Right cardiac atrium (tissue), 5 donors: ENCODE measurements around the gene RRAS2. TPM values are rescaled to one million over a fixed set of nuclear protein-coding genes. Genes with fewer than 3 reads are reported as not detected.
"Not testable (repeated sequence)": the region's sequence is repeated elsewhere in the genome, so short reads cannot be mapped to it uniquely, and the experiment has no call there.

ENCODE experiments used
- ATAC-seq, 2 donors: fragments of 200-7000 bp; cut with Tn5 transposase; one replicate each; pipeline versions ENCODE4 v1.8.0 to v1.9.1; 2020; ENCODE audit warnings: moderate library complexity in 2 of 2, mild to moderate bottlenecking in 1 of 2
- DNase-seq, 3 donors: peaks; one replicate each; pipeline ENCODE4 v3.0.0-alpha.2; 2020
- H3K27ac ChIP-seq: one replicate; pipeline ENCODE4 v1.5.1; 2013; ENCODE audit warnings: mild to moderate bottlenecking, low read length, control low read depth, moderate library complexity
- H3K27me3 ChIP-seq: one replicate; pipeline ENCODE4 v1.6.1; 2013; ENCODE audit not compliant: control insufficient read depth, insufficient read depth
- H3K4me1 ChIP-seq: one replicate; pipeline ENCODE4 v1.6.1; 2013; ENCODE audit warnings: low read length; ENCODE audit not compliant: control insufficient read depth, insufficient read depth
- H3K4me3 ChIP-seq: one replicate; pipeline ENCODE4 v1.5.1; 2013; ENCODE audit warnings: low read length, control low read depth
- H3K9me3 ChIP-seq: one replicate; pipeline ENCODE4 v1.6.1; 2013; ENCODE audit warnings: low read length; ENCODE audit not compliant: control insufficient read depth
- WGBS: extraction: QIAGEN DNeasy Blood & Tissue Kit; methylation state at CpG from one replicate; pipeline ENCODE4 v1.1.7; 2013; 5-methylcytosine and 5-hydroxymethylcytosine counted together
- intact Hi-C, 4 donors: fragments of 100-400 bp; cut with DNase I; formaldehyde crosslinking; loops; one replicate each; pipeline versions ENCODE4 v1.11.0 to v1.14.0; 2022 to 2023
- polyA plus RNA-seq: library from polyadenylated mRNA; stranded (reverse); fragments of 200-250 nt; gene quantifications from one replicate; pipeline ENCODE4 v1.2.3, GENCODE V29; 2013
- total RNA-seq, 4 donors: library from RNA; stranded (reverse); fragmentation: NEBNext Ultra II Directional; extraction: Animal tissue kit (Norgen Biotek cat#: 25700); gene quantifications; one replicate each; pipeline ENCODE4 v1.2.1, GENCODE V29; 2021
- donor health status: healthy with polysubstance abuse.
- donor health status: DM: no; HTN: yes; CAD: no.
- donor health status: DM: no; HTN: no; CAD: no.
- donor health status: DM: no; HTN: yes; CAD: no; lungs with severe emphysema.
- donor health status: DM: yes; HTN: yes; CAD: no.

Gene RRAS2
- total and polyA plus RNA-seq, 5 donors = 23.9 to 32.7 (median 28.2) TPM

DNA sequence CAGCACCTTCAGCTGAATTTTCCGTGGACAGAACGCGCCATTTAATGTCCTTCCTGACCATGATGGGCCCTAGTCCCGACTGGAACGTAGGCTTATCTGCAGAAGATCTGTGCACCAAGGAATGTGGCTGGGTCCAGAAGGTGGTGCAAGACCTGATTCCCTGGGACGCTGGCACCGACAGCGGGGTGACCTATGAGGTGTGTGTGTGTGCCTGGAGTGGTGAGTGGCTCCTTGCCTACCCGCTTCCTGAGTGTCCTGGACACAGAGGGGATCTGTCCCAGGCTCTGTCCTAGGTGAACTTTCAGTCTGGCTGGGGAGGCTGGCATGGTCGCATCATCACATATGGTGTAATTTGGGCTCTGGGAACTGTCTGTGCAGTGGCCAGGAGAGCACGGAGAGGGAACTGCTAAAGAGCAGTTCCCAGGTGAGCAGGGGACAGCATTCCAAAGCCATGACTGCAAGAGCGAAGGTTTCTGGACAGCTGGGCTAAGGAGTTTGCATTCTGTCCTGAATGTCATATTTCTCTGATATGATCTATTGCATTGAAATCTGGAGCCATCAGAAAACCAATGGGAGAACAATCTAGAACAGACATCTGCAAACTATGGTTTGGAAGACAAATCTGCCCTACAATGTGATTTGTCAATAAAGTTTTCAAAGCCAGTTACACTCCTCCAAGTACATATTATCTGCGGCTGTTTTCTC, 104.3 kb downstream of the RRAS2 start:
- Histone ChIP-seq H3K9me3 (no peaks in the 10 kb centered on the region), H3K27me3 (no peaks in the 10 kb centered on the region), H3K4me3 (no peak overlapping the region), H3K4me1 (peaks cover 5% of the 10 kb centered on the region), H3K27ac (no peak overlapping the region)
- no peak for DNase-seq
- intact Hi-C loops = loop anchor here in 1 of 4 donors (5.0 kb wide), 1 partner anchor 482 kb away; no protein-coding TSS in a partner anchor
- peak in 1 of 2 donors; percentile 23 for ATAC-seq
- WGBS = 86% methylated on average over 13 of the region's 13 CpGs

- 67% methylated on average over 5 of the region's 5 CpGs for WGBS
- peaks cover 5% of the 10 kb centered on the region for H3K4me1 ChIP-seq
- no peak overlapping the region for H3K4me3 ChIP-seq
- ATAC-seq (peak in 1 of 2 donors; percentile 50), DNase-seq (no peak)
- intact Hi-C loops = loop anchor here in 1 of 4 donors (5.0 kb wide), 1 partner anchor 482 kb away; no protein-coding TSS in a partner anchor
- H3K9me3 ChIP-seq = no peaks in the 10 kb centered on the region
- H3K27ac ChIP-seq = no peak overlapping the region
- no peaks in the 10 kb centered on the region for H3K27me3 ChIP-seq
Measured at GRCh38 chr11:14253840-14254239, 105.1 kb downstream of the RRAS2 start.

DNA sequence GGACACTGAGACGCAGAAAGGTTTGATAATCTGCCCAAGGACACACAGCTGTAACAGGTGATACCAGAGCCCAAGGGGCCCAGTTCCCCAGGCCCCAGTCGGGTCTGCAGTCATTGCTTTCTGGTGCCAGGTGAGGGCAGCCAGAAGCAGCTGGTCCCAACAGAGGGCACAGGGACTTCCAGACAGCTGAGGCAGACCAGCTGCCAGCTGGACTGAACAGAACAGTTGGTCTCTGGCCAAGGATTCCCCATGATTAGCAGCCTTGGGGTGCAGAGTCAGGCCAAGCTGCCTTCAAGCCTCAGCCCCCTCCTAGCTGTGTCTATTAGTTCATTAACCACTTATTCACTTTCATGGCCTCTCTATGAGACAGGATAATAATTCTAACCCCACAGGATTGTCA, 105.6 kb downstream of the RRAS2 start:
- 42% methylated on average over 2 of the region's 2 CpGs for WGBS
- intact Hi-C loops = loop anchor here in 1 of 4 donors (5.0 kb wide), 1 partner anchor 481 kb away; no protein-coding TSS in a partner anchor
- peaks cover 5% of the 10 kb centered on the region for H3K4me1 ChIP-seq
- H3K9me3 ChIP-seq = no peaks in the 10 kb centered on the region
- ATAC-seq = peak in 1 of 2 donors; percentile 15
- no peak overlapping the region for H3K4me3 ChIP-seq
- no peaks in the 10 kb centered on the region for H3K27me3 ChIP-seq
- no peak for DNase-seq
- H3K27ac ChIP-seq = no peak overlapping the region

DNA sequence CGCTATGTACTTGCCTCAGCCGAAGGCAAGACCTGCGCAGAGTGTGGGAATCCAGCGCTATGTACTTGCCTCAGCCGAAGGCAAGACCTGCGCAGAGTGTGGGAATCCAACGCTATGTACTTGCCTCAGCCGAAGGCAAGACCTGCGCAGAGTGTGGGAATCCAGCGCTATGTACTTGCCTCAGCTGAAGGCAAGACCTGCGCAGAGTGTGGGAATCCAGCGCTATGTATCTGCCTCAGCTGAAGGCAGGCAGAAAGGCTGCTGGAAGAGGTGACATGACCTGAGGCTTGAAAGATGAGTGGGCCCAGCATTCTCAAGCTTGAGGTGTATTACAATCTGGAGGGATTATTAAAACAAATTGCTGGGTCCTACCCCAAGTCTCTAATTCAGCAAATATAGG, 106.5 kb downstream of the RRAS2 start:
- not testable (repeated sequence) for H3K27me3 ChIP-seq, DNase-seq, H3K9me3 ChIP-seq, H3K4me3 ChIP-seq, H3K4me1 ChIP-seq, H3K27ac ChIP-seq, ATAC-seq
- intact Hi-C loops = loop anchor here in 1 of 4 donors (5.0 kb wide), 1 partner anchor 480 kb away; no protein-coding TSS in a partner anchor
- WGBS = 96% methylated on average over 5 of the region's 12 CpGs

DNA sequence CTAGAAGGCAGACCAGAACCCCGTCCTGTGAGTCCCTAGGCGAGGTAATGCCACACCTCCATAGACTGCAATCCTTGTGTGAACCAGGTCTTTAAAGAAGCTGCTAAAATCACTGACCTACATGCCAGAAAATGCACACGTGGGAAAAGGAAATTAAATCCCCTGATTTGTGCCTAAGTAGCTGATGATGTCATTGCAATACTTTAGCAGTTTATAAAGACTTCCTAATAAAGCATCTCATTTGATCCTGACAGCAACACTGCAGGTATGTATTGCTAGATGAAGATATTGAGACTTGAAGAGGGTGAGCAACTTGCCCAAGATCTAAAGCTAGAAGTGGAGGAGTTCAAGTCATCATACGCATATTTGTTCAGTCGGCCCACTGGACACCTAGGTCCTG, 107.2 kb downstream of the RRAS2 start:
- intact Hi-C loops = loop anchor here in 1 of 4 donors (5.0 kb wide), 1 partner anchor 479 kb away; no protein-coding TSS in a partner anchor
- 74% methylated on average over 5 of the region's 5 CpGs for WGBS

DNA sequence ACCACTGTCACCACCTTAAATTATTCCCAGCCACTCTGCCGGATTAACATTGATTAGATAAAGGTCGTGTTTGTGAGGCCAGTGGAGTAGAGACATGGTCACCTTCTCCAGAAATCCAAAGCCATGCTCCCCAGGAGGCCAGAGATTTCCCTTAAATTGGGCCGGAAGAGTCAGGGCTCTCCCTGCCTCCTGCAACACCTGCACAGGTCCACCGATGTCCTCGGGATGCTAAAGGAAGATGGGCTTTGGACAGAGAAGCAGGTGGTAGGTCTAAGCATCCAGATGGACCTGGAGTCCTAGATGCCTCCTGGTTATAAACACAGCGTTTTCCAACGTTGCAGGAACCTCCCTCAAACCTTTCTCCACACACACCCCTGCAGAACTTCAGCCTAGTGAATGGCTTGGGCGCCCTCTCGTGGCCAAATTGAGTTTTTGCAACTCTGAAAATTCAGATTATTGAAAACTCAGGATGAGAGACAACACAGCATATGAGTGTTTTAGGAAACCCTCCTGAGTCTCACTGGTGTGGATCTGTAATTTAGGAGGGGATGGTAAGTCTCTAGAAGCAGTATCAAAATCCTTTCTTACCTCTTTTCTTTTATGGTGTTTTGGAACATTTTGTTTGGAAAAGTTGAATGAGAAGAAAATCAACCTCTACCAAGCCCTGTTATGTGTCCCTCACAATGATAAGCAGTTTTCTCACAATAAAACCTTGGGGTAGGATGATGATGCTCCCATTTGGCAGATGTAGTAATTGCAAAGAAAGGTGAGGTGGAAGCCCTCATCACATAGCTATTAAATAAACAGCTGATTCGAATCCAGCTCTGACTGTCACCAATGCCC, 109.6 kb downstream of the RRAS2 start:
- Histone ChIP-seq H3K4me1 (peaks cover 5% of the 10 kb centered on the region), H3K9me3 (no peaks in the 10 kb centered on the region), H3K27ac (no peak overlapping the region), H3K4me3 (no peak overlapping the region), H3K27me3 (no peaks in the 10 kb centered on the region)
- DNase-seq = peak in 2 of 3 donors; percentile 47 to 73
- ATAC-seq = peak; percentile 67
- 33% methylated on average over 10 of the region's 10 CpGs for WGBS
- intact Hi-C loops = loop anchor here in 3 of 4 donors (1.0 to 10.0 kb wide), 4 partner anchors 65 to 475 kb away; no protein-coding TSS in a partner anchor

More for the DNA sequence above, 107.2 kb downstream of the RRAS2 start:
- Histone ChIP-seq H3K9me3 (no peaks in the 10 kb centered on the region), H3K27ac (no peak overlapping the region), H3K27me3 (no peaks in the 10 kb centered on the region), H3K4me1 (peaks cover 5% of the 10 kb centered on the region), H3K4me3 (no peak overlapping the region)
- DNase-seq (no peak), ATAC-seq (no peak)

DNA sequence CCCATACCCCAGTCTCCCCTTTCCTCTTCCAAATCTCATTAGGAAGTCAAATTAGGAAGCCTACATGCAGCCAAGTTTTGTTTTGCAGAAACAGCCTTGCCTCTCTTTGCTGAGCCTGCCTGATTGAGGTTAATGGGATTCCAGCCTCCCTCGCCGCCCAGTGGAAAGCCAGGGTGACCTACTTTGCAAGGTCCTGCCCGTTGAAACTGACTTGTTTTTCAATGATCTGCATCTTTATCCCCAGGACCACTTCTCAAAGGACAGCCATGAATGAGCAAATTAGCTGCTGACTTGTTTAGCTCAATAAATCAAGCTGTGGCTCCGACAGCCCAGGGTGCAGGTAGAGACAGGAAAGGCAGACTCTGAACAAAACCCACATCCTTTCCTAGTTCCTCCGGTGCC, 110.4 kb downstream of the RRAS2 start:
- Histone ChIP-seq H3K27ac (no peak overlapping the region), H3K4me1 (peaks cover 3% of the 10 kb centered on the region), H3K4me3 (no peak overlapping the region), H3K27me3 (no peaks in the 10 kb centered on the region), H3K9me3 (no peaks in the 10 kb centered on the region)
- intact Hi-C loops = loop anchor here in 3 of 4 donors (2.0 to 10.0 kb wide), 3 partner anchors 64 to 474 kb away; no protein-coding TSS in a partner anchor
- WGBS = 38% methylated on average over 5 of the region's 5 CpGs
- DNase-seq (peak in 2 of 3 donors; percentile 61 to 69), ATAC-seq (peak in 1 of 2 donors; percentile 57)

- no peak overlapping the region for H3K27ac ChIP-seq
- no peak for DNase-seq
- WGBS = 76% methylated on average over 2 of the region's 2 CpGs
- no peaks in the 10 kb centered on the region for H3K9me3 ChIP-seq
- no peak for ATAC-seq
- H3K27me3 ChIP-seq = no peaks in the 10 kb centered on the region
- intact Hi-C loops = loop anchor here in 2 of 4 donors (10.0 kb wide), 2 partner anchors 61 to 471 kb away; no protein-coding TSS in a partner anchor
- no peaks in the 10 kb centered on the region for H3K4me1 ChIP-seq
- H3K4me3 ChIP-seq = no peak overlapping the region
Measured at GRCh38 chr11:14245444-14245843, 113.5 kb downstream of the RRAS2 start.

DNA sequence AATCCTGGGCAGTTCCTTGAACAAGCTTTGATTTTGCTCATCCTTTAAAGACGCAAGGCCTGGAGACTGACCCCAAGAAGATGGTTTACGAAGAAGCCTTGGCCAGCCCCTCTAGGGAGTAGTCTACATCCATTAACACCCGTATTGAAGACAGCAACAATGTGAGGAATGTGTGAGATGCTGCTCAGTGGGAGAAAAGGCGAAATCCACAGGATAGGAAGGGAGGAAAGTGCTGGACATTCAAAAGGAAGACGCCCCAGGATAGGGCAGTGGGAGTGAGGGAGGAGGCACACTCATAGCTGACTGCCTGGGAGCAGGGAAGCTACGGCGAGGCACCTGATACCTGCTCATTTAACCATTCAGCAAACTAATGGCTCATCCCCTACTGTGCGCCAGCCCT, 114.1 kb downstream of the RRAS2 start:
- DNase-seq (no peak), ATAC-seq (no peak)
- no peaks in the 10 kb centered on the region for H3K9me3 ChIP-seq
- no peak overlapping the region for H3K27ac ChIP-seq
- 84% methylated on average over 8 of the region's 8 CpGs for WGBS
- no peak overlapping the region for H3K4me3 ChIP-seq
- intact Hi-C loops = loop anchor here in 2 of 4 donors (10.0 kb wide), 2 partner anchors 60 to 470 kb away; no protein-coding TSS in a partner anchor
- no peaks in the 10 kb centered on the region for H3K4me1 ChIP-seq
- no peaks in the 10 kb centered on the region for H3K27me3 ChIP-seq

GRCh38 chr11:14242733-14243132, 116.2 kb downstream of the RRAS2 start:
- H3K4me1 ChIP-seq = no peaks in the 10 kb centered on the region
- ATAC-seq = peak in 1 of 2 donors; percentile 21
- no peak overlapping the region for H3K4me3 ChIP-seq
- peak in 1 of 3 donors; percentile 50 for DNase-seq
- no peaks in the 10 kb centered on the region for H3K9me3 ChIP-seq
- WGBS = 94% methylated on average over 4 of the region's 4 CpGs
- no peaks in the 10 kb centered on the region for H3K27me3 ChIP-seq
- intact Hi-C loops = loop anchor here in 2 of 4 donors (10.0 kb wide), 2 partner anchors 58 to 468 kb away; no protein-coding TSS in a partner anchor
- no peak overlapping the region for H3K27ac ChIP-seq
